ENCODE measurements around the gene SCAMP2.

Gene SCAMP2

GRCh38 chr15:74798388-74799254, 74.5 kb downstream of the SCAMP2 start:
- no peak for DNase-seq (ENCODE audit: low read depth, low spot score)

GRCh38 chr15:74795966-74796625, 77.1 kb downstream of the SCAMP2 start:
- no peak for DNase-seq (ENCODE audit: low read depth, low spot score)

GRCh38 chr15:74794970-74795349, 78.2 kb downstream of the SCAMP2 start:
- DNase-seq (ENCODE audit: low read depth, low spot score): no peak

DNA sequence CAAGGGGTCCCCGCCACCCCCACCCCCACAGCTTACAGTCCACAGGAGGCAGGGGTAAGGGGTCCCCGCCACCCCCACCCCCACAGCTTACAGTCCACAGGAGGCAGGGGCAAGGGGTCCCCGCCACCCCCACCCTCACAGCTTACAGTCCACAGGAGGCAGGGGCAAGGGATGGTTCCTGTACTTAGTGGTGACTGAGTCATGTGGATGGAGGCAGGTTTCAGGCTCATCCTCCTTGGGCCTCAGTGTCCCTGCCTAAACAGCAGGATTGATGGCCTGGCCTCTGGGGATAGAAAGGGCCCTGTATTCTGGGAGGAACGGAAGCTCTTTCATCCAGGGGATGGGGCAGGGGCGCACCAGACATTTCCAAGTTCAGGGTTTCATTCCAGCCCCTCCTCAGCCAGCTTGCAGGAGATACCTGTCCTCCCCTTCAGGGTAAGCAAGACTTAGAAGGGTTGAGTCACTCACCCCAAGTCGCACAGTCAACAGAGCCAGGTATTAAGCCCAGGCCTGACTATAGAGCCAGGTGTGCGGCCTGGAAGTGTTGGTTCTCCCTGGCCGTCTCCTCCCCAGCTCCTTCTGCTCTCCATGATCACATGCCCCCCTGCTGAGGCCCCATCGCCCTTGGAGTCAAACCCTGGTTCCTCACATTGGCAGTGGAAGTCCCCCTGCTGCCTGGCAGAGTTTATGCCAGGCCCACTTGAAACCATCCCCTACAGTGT, 78.8 kb downstream of the SCAMP2 start:
- no peak for DNase-seq (ENCODE audit: low read depth, low spot score)
